ENCODE measurements around the gene DENND4C. TPM values are rescaled to one million over a fixed set of nuclear protein-coding genes. Genes with fewer than 3 reads are reported as not detected.
"Not testable (repeated sequence)": the region's sequence is repeated elsewhere in the genome, so short reads cannot be mapped to it uniquely, and the experiment has no call there.

The DENND4C gene
- total RNA-seq, 2 experiments from 2014 or later, result 8.7 to 9.0 TPM

DNA sequence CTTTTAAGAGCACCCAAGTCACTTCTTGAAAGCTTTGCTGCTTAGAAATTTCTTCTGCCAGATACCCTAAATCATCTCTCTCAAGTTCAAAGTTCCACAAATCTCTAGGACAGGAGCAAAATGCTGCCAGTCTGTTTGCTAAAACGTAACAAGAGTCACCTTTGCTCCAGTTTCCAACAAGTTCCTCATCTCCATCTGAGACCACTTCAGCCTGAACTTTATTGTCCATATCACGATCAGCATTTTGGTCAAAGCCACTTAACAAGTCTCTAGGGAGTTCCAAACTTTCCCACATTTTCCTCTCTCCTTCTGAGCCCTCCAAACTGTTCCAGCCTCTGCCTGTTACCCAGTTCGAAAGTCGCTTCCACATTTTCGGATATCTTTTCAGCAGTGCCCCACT lies 21.1 kb downstream of the DENND4C start:
- intact Hi-C loops (cut with micrococcal nuclease); DNase-seq; H3K27ac Mint-ChIP-seq; H3K4me3 Mint-ChIP-seq; H3K36me3 Mint-ChIP-seq (ENCODE audit: low read depth); H3K27me3 Mint-ChIP-seq (ENCODE audit: low read depth); CTCF ChIA-PET; H3K9me3 Mint-ChIP-seq: not testable (repeated sequence)
- H3K4me1 Mint-ChIP-seq (ENCODE audit: low read depth), result peaks cover 45% of the 10 kb centered on the region

DNA sequence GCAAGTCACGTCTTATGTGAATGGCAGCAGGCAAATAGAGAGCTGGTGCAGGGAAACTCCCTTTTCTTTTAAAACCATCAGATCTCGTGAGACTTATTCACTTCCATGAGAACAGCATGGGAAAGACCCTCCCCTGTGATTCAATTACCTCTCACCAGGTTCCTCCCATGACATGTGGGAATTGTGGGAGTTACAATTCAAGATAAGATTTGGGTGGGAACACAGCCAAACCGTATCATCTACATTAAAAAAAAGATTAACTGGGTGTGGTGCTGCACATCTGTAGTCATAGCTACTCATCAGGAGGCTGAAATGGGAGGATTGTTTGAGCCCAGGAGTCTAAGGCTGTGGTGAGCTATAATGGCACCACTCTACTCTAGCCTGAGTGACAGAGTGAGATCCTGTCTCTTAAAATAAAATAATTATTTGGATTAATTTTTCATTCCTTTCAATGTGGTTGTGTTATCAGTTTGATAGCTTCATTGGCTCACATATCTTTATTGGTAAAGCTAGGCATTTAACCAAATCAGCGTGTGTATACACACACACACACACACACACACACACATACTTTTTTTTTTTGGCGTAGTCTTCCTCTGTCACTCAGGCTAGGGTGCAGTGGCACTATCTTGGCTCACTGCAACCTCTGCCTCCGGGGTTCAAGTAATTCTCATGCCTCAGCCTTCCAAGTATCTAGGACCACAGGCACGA lies 21.8 kb downstream of the DENND4C start:
- Mint-ChIP-seq H3K27me3 (ENCODE audit: low read depth) (no peaks in the 10 kb centered on the region), H3K9me3 (no peaks in the 10 kb centered on the region), H3K27ac (no peak overlapping the region), H3K36me3 (ENCODE audit: low read depth) (peaks cover 1% of the 10 kb centered on the region), H3K4me1 (ENCODE audit: low read depth) (peaks cover 42% of the 10 kb centered on the region), H3K4me3 (no peak overlapping the region)
- DNase-seq, result no peak
- intact Hi-C loops (cut with micrococcal nuclease), result no loop called here
- CTCF ChIA-PET, result interaction anchor here (0.8 kb wide), 1 partner anchor 85 kb away, joined by 3 read pairs; no protein-coding TSS in a partner anchor

DNA sequence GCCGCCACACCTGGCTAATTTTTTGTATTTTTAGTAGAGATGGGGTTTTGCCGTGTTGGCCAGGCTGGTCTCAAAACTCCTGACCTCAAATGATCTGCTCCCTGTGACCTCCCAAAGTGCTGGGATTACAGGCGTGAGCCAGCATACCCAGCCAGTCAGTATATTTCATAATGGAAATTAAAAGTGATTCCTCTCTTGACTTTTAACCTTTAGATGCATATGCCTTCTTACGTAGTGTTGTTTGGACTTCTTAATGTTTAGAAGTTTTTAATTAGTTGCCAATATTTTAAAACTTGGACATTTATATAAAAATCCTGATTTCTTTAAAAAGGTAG lies 22.4 kb downstream of the DENND4C start:
- Mint-ChIP-seq H3K4me1 (ENCODE audit: low read depth) (peaks cover 41% of the 10 kb centered on the region), H3K36me3 (ENCODE audit: low read depth) (peaks cover 1% of the 10 kb centered on the region), H3K27me3 (ENCODE audit: low read depth) (no peaks in the 10 kb centered on the region), H3K9me3 (no peaks in the 10 kb centered on the region), H3K4me3 (no peak overlapping the region), H3K27ac (no peak overlapping the region)
- CTCF ChIA-PET, result interaction anchor here (0.8 kb wide), 1 partner anchor 85 kb away, joined by 3 read pairs; no protein-coding TSS in a partner anchor
- intact Hi-C loops (cut with micrococcal nuclease), result no loop called here
- DNase-seq, result no peak

DNA sequence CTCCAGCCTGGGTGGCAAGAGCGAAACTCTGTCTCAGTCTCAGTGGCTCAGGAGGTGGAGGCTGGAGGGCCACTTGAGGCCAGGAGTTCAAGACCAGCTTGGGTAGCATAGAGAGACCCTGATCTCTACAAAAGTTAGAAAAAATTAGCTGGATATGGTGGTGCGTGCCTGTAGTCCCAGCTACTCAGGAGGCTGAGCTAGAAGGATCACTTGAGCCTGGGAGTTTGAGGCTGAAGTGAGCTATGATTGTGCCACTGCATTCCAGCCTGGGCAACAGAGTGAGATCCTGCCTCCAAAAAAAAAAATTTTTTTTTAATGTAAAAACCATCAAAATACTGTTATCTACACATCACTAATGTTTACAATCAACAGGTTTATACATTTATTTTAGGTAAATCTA lies 24.6 kb downstream of the DENND4C start:
- no peak for DNase-seq
- CTCF ChIA-PET, result no interaction called here
- H3K4me3 Mint-ChIP-seq, result no peak overlapping the region
- H3K36me3 Mint-ChIP-seq (ENCODE audit: low read depth), result peaks cover 1% of the 10 kb centered on the region
- intact Hi-C loops (cut with micrococcal nuclease), result no loop called here
- no peaks in the 10 kb centered on the region for H3K27me3 Mint-ChIP-seq (ENCODE audit: low read depth)
- H3K4me1 Mint-ChIP-seq (ENCODE audit: low read depth), result peaks cover 45% of the 10 kb centered on the region
- H3K27ac Mint-ChIP-seq, result no peak overlapping the region
- peaks cover 3% of the 10 kb centered on the region for H3K9me3 Mint-ChIP-seq

DNA sequence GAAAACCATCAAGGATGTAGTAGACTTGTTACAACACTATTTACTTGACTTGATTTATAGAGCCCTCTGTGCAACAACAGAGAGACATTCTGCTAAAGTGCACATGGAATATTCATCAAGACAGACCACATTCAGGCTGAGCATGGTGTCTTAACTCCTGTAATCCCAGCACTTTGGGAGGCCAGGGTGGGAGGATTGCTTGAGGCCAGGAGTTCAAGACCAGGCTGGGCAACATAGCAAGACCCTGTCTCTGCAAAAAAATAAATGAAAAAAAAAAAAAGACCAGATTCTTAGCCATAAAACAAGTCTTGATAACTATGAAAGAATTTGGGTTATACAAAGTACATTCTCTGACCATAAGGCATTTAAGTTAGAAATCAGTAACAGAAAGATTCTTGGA lies 25.3 kb downstream of the DENND4C start:
- CTCF ChIA-PET, result no interaction called here
- DNase-seq, result no peak

DNA sequence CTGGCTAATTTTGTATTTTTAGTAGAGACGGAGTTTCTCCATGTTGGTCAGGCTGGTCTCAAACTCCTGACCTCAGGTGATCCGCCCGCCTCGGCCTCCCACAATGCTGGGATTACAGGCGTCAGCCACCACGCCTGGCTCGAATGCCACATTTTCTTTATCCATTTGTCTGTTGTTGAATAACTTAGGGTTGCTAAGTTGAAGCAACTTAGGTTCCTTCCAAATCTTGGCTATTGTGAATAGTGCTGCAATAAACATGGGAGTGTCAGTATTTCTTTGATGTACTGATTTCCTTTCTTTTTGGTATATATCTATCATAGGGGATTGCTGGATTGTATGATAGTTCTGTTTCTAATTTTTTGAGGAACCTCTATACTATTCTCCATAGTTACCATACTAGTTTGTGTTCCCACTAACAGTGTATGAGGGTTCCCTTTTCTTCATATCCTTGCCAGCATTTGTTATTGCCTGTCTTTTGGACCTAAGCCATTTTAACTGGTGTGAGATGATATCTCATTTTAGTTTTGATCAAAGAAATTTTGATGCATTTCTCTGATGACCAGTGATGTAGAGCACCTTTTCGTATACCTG lies 29.3 kb downstream of the DENND4C start:
- DNase-seq; H3K9me3 Mint-ChIP-seq; CTCF ChIA-PET; H3K27ac Mint-ChIP-seq; H3K36me3 Mint-ChIP-seq (ENCODE audit: low read depth); intact Hi-C loops (cut with micrococcal nuclease); H3K4me3 Mint-ChIP-seq; H3K27me3 Mint-ChIP-seq (ENCODE audit: low read depth): not testable (repeated sequence)
- peaks cover 37% of the 10 kb centered on the region for H3K4me1 Mint-ChIP-seq (ENCODE audit: low read depth)

More for the DNA sequence above, 25.3 kb downstream of the DENND4C start:
- no peak overlapping the region for H3K27ac Mint-ChIP-seq
- intact Hi-C loops (cut with micrococcal nuclease), result no loop called here
- H3K36me3 Mint-ChIP-seq (ENCODE audit: low read depth), result no peaks in the 10 kb centered on the region
- H3K9me3 Mint-ChIP-seq, result peaks cover 3% of the 10 kb centered on the region
- peaks cover 44% of the 10 kb centered on the region for H3K4me1 Mint-ChIP-seq (ENCODE audit: low read depth)
- no peaks in the 10 kb centered on the region for H3K27me3 Mint-ChIP-seq (ENCODE audit: low read depth)
- no peak overlapping the region for H3K4me3 Mint-ChIP-seq

DNA sequence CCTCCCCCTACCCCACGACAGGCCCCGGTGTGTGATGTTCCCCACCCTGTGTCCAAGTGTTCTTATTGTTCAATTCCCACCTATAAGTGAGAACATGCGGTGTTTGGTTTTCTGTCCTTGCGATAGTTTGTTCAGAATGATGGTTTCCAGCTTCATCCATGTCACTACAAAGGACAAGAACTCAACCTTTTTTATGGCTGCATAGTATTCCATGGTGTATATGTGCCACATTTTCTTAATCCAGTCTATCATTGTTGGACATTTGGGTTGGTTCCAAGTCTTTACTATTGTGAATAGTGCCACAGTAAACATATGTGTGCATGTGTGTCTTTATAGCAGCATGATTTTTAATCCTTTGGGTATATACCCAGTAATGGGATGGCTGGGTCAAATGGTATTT lies 35.1 kb downstream of the DENND4C start:
- H3K27me3 Mint-ChIP-seq (ENCODE audit: low read depth); DNase-seq; H3K27ac Mint-ChIP-seq; CTCF ChIA-PET; H3K9me3 Mint-ChIP-seq; H3K36me3 Mint-ChIP-seq (ENCODE audit: low read depth); H3K4me3 Mint-ChIP-seq: not testable (repeated sequence)
- peaks cover 51% of the 10 kb centered on the region for H3K4me1 Mint-ChIP-seq (ENCODE audit: low read depth)
- intact Hi-C loops (cut with micrococcal nuclease), result loop anchor here (2.0 kb wide), 1 partner anchor 17 kb away; no protein-coding TSS in a partner anchor

DNA sequence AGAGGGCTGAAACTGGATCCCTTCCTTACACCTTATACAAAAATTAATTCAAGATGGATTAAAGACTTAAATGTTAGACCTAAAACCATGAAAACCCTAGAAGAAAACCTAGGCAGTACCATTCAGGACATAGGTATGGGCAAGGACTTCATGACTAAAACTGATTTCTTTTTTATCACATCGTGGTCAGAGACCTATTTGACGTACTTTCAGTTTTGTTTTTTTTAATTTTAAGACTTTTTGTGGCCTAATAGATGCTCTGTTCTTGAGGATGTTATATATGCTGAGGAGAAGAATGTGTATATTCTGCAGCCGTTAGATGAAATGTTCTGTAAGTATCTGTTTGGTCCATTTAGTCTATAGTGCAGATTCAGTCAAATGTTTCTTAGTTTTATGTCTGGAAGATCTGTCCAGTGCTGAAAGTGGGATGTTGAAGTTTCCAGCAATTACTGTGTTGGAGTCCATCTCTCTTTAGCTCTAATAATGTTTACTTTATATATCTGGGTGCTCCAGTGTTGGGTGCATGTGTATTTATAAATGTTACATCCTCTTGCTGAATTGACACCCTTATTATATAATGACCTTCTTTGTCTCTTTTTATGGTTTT lies 36.4 kb downstream of the DENND4C start:
- H3K27ac Mint-ChIP-seq, result not testable (repeated sequence)
- intact Hi-C loops (cut with micrococcal nuclease), result loop anchor here (2.0 kb wide), 1 partner anchor 16 kb away; no protein-coding TSS in a partner anchor
- H3K4me1 Mint-ChIP-seq (ENCODE audit: low read depth), result peaks cover 41% of the 10 kb centered on the region

DNA sequence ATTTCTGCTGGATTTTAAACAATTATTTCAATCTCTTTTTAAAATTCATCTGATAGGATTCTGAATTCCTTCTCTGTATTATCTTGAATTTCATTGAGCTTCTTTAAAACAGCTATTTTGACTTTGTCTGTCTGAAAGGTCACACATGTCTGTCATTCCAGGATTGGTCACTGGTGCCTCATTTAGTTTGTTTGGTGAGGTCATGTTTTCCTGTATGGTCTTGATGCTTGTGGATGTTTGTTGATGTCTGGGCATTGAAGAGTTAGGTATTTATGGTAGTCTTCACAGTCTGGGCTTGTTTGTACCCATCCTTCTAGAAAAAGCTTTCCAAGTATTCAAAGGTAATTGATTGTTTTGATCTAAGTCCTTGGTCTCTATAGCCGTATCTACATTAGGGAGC lies 39.1 kb downstream of the DENND4C start:
- intact Hi-C loops (cut with micrococcal nuclease), result no loop called here
- Mint-ChIP-seq H3K9me3 (peaks cover 9% of the 10 kb centered on the region), H3K4me3 (no peak overlapping the region), H3K36me3 (ENCODE audit: low read depth) (peaks cover 6% of the 10 kb centered on the region), H3K27ac (no peak overlapping the region), H3K27me3 (ENCODE audit: low read depth) (no peaks in the 10 kb centered on the region), H3K4me1 (ENCODE audit: low read depth) (peaks cover 31% of the 10 kb centered on the region)
- CTCF ChIA-PET, result interaction anchor here (0.6 kb wide), 1 partner anchor 201 kb away, joined by 3 read pairs; no protein-coding TSS in a partner anchor
- no peak for DNase-seq

More for the DNA sequence above, 36.4 kb downstream of the DENND4C start:
- H3K36me3 Mint-ChIP-seq (ENCODE audit: low read depth); DNase-seq; CTCF ChIA-PET; H3K9me3 Mint-ChIP-seq; H3K4me3 Mint-ChIP-seq; H3K27me3 Mint-ChIP-seq (ENCODE audit: low read depth): not testable (repeated sequence)

DNA sequence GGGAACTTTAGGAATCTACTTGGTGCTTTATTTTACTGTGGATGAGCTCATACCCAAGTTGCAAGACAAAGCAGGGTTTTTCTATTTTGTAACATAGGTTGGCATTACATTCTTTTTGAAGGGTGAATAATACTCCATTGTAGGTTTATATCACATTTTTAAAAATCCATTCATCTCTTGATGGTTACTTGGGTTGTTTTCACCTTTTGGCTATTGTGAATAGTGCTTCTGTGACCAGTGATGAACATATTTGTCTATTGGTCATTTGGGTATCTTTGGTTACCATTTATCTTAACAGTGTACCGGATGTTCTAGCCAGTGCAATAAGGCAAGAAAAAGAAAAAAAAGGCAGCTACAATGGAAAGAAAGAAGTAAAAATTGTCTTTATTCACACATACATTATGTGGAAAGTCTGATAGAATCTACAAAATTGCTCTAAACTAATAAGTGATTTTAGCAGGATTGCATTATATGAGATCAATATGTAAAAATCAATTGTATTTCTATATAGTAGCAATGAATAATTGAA lies 40.0 kb downstream of the DENND4C start:
- peaks cover 9% of the 10 kb centered on the region for H3K9me3 Mint-ChIP-seq
- H3K36me3 Mint-ChIP-seq (ENCODE audit: low read depth), result peaks cover 9% of the 10 kb centered on the region
- H3K4me3 Mint-ChIP-seq, result no peak overlapping the region
- no peak for DNase-seq
- CTCF ChIA-PET, result interaction anchor here (0.6 kb wide), 1 partner anchor 200 kb away, joined by 3 read pairs; no protein-coding TSS in a partner anchor
- peaks cover 25% of the 10 kb centered on the region for H3K4me1 Mint-ChIP-seq (ENCODE audit: low read depth)
- intact Hi-C loops (cut with micrococcal nuclease), result no loop called here
- no peaks in the 10 kb centered on the region for H3K27me3 Mint-ChIP-seq (ENCODE audit: low read depth)
- H3K27ac Mint-ChIP-seq, result no peak overlapping the region

DNA sequence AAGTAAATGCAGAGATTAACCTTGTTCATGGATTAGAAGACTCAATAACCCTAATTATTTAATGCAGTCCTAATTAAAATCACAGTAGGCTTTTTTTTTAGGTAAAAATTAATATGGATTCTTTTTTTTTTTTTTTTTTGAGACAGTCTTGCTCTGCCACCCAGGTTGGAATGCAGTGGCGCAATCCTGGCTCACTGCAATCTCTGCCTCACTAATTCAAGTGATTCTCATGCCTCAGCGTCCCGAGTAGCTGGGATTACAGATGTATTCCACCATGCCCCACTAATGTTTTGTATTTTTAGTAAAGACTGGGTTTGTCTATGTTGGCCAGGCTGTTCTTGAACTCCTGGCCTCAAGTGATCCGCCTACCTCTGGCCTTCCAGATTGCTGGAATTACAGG lies 40.6 kb downstream of the DENND4C start:
- Mint-ChIP-seq H3K9me3 (peaks cover 8% of the 10 kb centered on the region), H3K4me1 (ENCODE audit: low read depth) (peaks cover 30% of the 10 kb centered on the region), H3K27me3 (ENCODE audit: low read depth) (no peaks in the 10 kb centered on the region), H3K4me3 (no peak overlapping the region), H3K27ac (no peak overlapping the region), H3K36me3 (ENCODE audit: low read depth) (peaks cover 9% of the 10 kb centered on the region)
- intact Hi-C loops (cut with micrococcal nuclease), result no loop called here
- CTCF ChIA-PET, result no interaction called here
- DNase-seq, result no peak

DNA sequence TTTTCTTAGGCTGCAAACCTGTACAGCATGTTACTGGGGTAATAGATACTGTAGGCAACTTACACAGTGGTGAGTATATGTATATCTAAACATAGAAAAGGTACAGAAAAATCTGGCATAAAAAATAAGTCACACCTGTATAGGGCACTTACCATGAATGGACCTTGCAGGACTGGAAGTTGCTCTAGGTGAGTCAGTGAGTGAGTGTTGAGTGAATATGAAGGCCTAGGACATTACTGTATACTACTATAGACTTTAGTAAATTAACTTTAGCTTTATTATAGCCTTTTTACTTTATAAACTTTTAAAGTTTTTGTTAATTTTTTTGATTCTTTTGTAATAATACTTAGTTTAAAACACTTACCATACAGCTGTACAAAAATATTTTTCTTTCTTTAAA lies 51.3 kb downstream of the DENND4C start:
- CTCF ChIA-PET, result interaction anchor here (0.6 to 0.8 kb wide), 2 partner anchors 29 to 184 kb away, joined by 3 read pairs; no protein-coding TSS in a partner anchor
- DNase-seq, result no peak
- Mint-ChIP-seq H3K27ac (no peak overlapping the region), H3K4me1 (ENCODE audit: low read depth) (peaks cover 17% of the 10 kb centered on the region), H3K9me3 (no peaks in the 10 kb centered on the region), H3K27me3 (ENCODE audit: low read depth) (no peaks in the 10 kb centered on the region), H3K4me3 (no peak overlapping the region), H3K36me3 (ENCODE audit: low read depth) (no peaks in the 10 kb centered on the region)
- intact Hi-C loops (cut with micrococcal nuclease), result loop anchor here (2.0 to 5.0 kb wide), 2 partner anchors 15 to 50 kb away; partner anchors contain the start of gene DENND4C
